ENCODE data around the gene KIRREL2. TPM values are rescaled to one million over a fixed set of nuclear protein-coding genes. Genes with fewer than 3 reads are reported as not detected.

The KIRREL2 gene
- total and polyA plus RNA-seq, 9 of the 15 experiments (the other 6 are each of a cell fraction or from before 2014, with no cell fraction given): 0.01 to 0.12 (median 0.09) TPM; not detected in 4

GRCh38 chr19:35869327-35870123 is 12.8 kb downstream of the KIRREL2 start (continued):
- no peak for TF ChIP-seq ZBTB49 (CRISPR knock-in tag; IDR thresholded peaks at IDR 0.05; ENCODE audit: borderline replicate concordance)
- no peak for TF ChIP-seq SP2 (IDR thresholded peaks at IDR 0.05; ENCODE audit: extremely low read depth, low read depth, low read length, poor library complexity, severe bottlenecking)
- TF ChIP-seq USF1 (CRISPR knock-in tag; IDR thresholded peaks at IDR 0.05): peak; percentile 16; the same call in 1 of the 2 replicates
- TF ChIP-seq CHD2 (IDR thresholded peaks at IDR 0.05; ENCODE audit: low read depth, low read length): no peak
- TF ChIP-seq KDM1A (IDR thresholded peaks at IDR 0.05): peak in 1 of 2 experiments; percentile 44; a peak in 1 of 4 replicates
- TF ChIP-seq ZNF184 (CRISPR knock-in tag; IDR thresholded peaks at IDR 0.05): no peak
- 0 out of 2 replicates have a peak, but pooled peaks have one; percentile 77 for TF ChIP-seq HBP1 (CRISPR knock-in tag; IDR thresholded peaks at IDR 0.05)
- peak; percentile 40; the same call in 1 of the 2 replicates for TF ChIP-seq HMGXB4 (CRISPR knock-in tag; IDR thresholded peaks at IDR 0.05)
- no peak for TF ChIP-seq HSF4 (CRISPR knock-in tag; IDR thresholded peaks at IDR 0.05; ENCODE audit: borderline replicate concordance)
- TF ChIP-seq CHD1 (IDR thresholded peaks at IDR 0.05; ENCODE audit: low read length): no peak
- no peak for TF ChIP-seq ZNF224 (CRISPR knock-in tag; IDR thresholded peaks at IDR 0.05)
- TF ChIP-seq TBL1XR1 (IDR thresholded peaks at IDR 0.05; ENCODE audit: low read length in 2 of 2): no peak
- no peak for TF ChIP-seq IRF2 (CRISPR knock-in tag; IDR thresholded peaks at IDR 0.05)
- peak in 1 of 2 experiments; percentile 64; a peak in 1 of 3 replicates for TF ChIP-seq CBX3 (IDR thresholded peaks at IDR 0.05; ENCODE audit: borderline replicate concordance in 1 of 2, low read length in 2 of 2)
- no peak for TF ChIP-seq ZNF347 (CRISPR knock-in tag; IDR thresholded peaks at IDR 0.05; ENCODE audit: low read depth)
- TF ChIP-seq NBN (IDR thresholded peaks at IDR 0.05; ENCODE audit: low read depth): peak; percentile 85; the same call in 1 of the 2 replicates
- TF ChIP-seq BRCA1 (IDR thresholded peaks at IDR 0.05): no peak
- no peak for TF ChIP-seq BRCA1 (CRISPR knock-in tag; IDR thresholded peaks at IDR 0.05)
- peak; percentile 46; the same call in 1 of the 2 replicates for TF ChIP-seq MYC (IDR thresholded peaks at IDR 0.05; ENCODE audit: low read depth, low read length)
- TF ChIP-seq MYC (CRISPR knock-in tag; IDR thresholded peaks at IDR 0.05; ENCODE audit: borderline replicate concordance, low read depth): no peak
- TF ChIP-seq MXI1 (IDR thresholded peaks at IDR 0.05; ENCODE audit: low read depth, low read length): 0 out of 2 replicates have a peak, but pooled peaks have one; percentile 47
- peak; percentile 68; the same call in 1 of the 2 replicates for TF ChIP-seq BMI1 (IDR thresholded peaks at IDR 0.05; ENCODE audit: low read length)
